ENCODE results near the gene DHFR2.
A peak's percentile ranks its signal among the peaks of the same experiment; 100 is the strongest.
"Not testable (repeated sequence)": the region's sequence is repeated elsewhere in the genome, so short reads cannot be mapped to it uniquely, and the experiment has no call there.

Gene DHFR2

DNA sequence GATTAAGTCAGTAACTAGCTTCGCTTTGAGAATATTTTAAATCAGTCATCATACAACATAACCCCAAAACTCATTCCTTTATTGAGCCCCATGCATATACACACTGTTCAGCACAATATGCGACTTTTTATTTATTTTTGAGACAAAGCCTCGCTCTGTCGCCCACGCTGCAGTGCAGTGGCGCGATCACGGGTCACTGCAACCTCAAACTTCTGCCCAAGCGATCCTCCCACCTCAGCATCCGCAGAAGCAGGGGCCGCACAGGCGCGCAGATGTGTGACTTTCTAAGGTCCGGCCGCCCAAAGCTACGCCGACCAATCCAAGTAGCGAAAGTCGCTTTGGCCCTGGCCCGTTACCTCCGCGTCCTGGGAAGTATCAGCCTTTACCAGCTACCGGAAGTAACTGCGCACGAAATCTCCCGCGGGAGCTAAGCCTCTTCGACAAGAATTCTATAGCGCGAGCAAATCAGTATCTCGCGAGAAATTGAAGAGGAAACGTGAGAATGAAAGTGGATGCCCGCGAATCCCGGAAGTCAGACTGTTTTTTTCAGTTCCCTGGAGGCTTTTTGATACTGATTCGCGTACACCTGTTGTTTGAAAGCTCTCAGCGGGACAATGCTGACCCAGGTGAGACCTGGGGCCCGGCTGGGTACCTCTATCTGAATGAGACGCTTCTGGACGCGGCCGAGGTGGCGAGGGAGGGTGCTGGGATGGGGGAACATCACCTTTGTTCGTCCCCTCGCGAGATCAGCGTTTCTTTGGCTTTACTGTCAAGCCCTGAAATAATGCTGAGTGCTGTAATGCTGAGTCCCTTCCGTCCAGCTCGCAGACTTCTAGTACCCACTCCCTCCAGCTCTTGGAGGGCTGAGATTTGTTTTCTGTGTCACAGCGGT is at the start of gene DHFR2, which contains the start of gene NSUN3:
Gene DHFR2, minus strand, starts transcription at position 404 of the 892 bp plus-strand sequence. CDS start 1,405 bp downstream, outside the sequence.
Gene NSUN3, plus strand, starts transcription at position 549 of the 892 bp plus-strand sequence. Its CDS starts 66 bp downstream, at position 615.
- peak; percentile 51 for DNase-seq (ENCODE audit: low read depth, low spot score)

- DNase-seq (ENCODE audit: low read depth, low spot score): no peak
Measured at GRCh38 chr3:94110854-94111253, 48.1 kb upstream of the DHFR2 start.

- DNase-seq (ENCODE audit: low read depth, low spot score): not testable (repeated sequence)
Measured at GRCh38 chr3:94110232-94110631, 47.5 kb upstream of the DHFR2 start.

DNA sequence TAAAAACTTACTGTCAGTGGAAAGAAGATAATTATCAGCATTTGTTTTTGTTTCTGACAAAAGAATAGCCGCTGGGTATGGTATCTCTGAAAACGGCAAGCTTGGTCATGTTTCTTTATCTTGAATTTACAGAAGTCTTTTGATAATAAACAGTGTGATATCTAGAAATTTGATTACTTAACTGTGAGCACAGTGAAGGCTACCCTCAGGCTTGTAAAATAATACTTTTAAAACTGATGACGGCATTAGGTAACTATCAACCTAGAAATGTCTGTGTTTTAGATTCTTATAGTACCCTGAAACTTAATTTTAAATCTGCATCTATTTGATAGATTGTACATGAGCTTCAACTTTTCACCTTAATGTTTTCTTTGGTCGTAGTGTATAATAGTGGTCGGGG is 43.6 kb upstream of the DHFR2 start:
- DNase-seq (ENCODE audit: low read depth, low spot score): no peak

GRCh38 chr3:94101860-94102259 is 39.1 kb upstream of the DHFR2 start:
- no peak for DNase-seq (ENCODE audit: low read depth, low spot score)

- no peak for DNase-seq (ENCODE audit: low read depth, low spot score)
Measured at GRCh38 chr3:94099311-94099710, 36.6 kb upstream of the DHFR2 start.

GRCh38 chr3:94098452-94098851 is 35.7 kb upstream of the DHFR2 start:
- DNase-seq (ENCODE audit: low read depth, low spot score): no peak

GRCh38 chr3:94095111-94095510 is 32.4 kb upstream of the DHFR2 start:
- no peak for DNase-seq (ENCODE audit: low read depth, low spot score)

- no peak for DNase-seq (ENCODE audit: low read depth, low spot score)
Measured at GRCh38 chr3:94093151-94093550, 30.4 kb upstream of the DHFR2 start.

DNA sequence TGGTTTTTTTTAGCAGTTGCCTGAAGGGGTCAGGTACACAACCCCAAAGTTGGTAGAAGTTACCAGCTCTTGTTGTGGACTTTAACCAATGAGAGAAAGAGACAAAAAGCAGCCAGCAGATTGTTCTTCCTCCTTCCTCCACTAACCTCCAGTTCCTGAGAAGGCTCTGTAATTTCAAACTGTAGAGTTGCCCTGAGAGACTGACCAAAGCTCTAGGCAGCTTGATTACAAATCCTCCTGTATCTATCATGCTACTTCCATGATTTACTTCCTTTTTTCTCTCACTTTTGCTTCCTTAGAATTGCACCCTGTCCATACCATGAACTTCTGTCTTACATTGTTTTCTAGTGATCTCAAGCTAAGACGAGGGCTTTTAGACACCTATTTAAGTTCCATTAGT is 29.4 kb upstream of the DHFR2 start:
- DNase-seq (ENCODE audit: low read depth, low spot score): no peak

- DNase-seq (ENCODE audit: low read depth, low spot score): no peak
Measured at GRCh38 chr3:94089126-94089525, 26.4 kb upstream of the DHFR2 start.

GRCh38 chr3:94083261-94083660 is 20.5 kb upstream of the DHFR2 start:
- DNase-seq (ENCODE audit: low read depth, low spot score): no peak

DNA sequence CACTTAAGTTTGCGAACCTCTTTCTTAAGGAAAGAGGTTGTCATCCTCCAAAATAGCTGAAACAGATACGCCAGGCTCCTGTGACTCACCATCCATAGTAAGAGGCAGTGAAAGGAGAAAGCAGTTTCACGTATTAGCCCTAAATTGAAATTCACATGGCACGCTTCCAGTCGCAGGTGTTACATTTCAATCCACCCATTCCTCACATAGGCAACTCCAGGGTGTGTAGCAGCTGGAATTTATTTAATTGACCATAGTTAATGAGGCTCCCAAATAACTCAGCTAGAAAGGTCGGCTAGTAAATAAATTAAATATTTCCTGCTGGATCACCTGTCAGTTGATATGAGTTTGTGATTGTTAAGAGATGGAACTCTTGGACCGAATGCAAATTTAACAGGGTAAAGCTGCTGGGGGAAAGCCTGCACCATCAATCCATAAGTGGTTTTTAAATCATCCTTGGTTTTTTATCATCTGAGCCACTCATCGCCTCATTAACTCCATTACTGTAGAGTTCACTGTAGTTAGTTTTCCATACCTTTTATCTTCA is 19.7 kb upstream of the DHFR2 start:
- no peak for DNase-seq (ENCODE audit: low read depth, low spot score)

GRCh38 chr3:94081884-94082283 is 19.2 kb upstream of the DHFR2 start:
- DNase-seq (ENCODE audit: low read depth, low spot score): no peak

GRCh38 chr3:94080552-94080951 is 17.8 kb upstream of the DHFR2 start:
- DNase-seq (ENCODE audit: low read depth, low spot score): not testable (repeated sequence)

GRCh38 chr3:94076055-94076454 is 13.3 kb upstream of the DHFR2 start:
- DNase-seq (ENCODE audit: low read depth, low spot score): no peak

DNA sequence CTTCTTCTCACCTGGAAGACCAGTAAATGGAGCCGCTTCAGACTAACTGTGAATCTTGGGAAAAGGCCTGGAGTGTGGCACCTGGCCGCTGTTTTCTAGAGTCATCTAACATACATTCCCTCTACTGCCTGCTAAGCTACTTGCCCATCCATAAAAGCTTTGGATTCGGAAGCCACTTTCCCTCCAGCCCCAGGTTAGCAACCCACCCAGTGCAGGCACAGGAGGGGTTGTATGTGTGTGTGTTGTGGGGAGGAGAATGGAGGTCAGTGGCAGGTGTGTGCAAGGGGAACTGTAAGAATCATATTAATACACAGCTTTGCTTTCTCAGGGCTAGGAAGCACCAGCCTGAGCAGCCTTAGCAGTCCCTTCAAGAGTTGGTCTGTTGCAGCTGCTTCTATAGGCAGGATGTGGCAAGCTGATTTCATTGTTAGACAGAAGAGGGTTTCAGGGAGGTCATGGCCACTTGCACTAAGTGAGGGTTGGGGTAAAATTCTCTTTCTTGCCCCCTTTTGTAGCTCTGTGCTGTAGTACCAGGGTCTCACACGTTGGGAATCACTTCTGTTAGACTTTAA is 9.1 kb upstream of the DHFR2 start:
- no peak for DNase-seq (ENCODE audit: low read depth, low spot score)

- DNase-seq (ENCODE audit: low read depth, low spot score): no peak
Measured at GRCh38 chr3:94070341-94070911, 7.7 kb upstream of the DHFR2 start.

DNA sequence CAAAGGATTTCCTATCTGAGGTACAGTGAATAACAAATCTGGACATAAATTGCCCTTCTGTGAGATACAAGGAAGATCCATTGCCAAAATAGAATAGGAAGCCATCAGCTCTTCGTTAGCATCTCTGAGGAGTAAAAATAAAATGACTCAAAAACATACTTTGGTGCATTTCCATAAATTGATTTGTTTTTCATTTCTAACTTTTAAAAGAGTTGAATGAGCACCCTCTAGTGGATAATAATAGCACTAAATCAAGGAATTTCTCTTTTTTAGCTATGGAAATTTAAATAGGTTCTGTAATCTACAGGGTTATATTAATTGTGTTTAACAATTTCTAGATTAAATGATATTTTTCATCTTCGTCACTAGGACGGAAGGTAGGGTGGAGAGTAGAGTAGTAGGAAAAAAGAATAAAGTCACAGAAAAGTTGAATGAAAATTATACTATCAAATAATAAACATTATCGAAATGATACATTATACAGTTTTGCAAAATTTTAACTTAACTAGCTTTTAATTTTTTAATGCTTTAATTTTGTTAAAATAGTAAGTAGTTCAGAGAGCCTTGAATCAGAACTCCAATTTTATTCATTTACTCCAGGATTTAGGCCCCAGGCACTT is 6.6 kb upstream of the DHFR2 start:
- no peak for DNase-seq (ENCODE audit: low read depth, low spot score)

DNA sequence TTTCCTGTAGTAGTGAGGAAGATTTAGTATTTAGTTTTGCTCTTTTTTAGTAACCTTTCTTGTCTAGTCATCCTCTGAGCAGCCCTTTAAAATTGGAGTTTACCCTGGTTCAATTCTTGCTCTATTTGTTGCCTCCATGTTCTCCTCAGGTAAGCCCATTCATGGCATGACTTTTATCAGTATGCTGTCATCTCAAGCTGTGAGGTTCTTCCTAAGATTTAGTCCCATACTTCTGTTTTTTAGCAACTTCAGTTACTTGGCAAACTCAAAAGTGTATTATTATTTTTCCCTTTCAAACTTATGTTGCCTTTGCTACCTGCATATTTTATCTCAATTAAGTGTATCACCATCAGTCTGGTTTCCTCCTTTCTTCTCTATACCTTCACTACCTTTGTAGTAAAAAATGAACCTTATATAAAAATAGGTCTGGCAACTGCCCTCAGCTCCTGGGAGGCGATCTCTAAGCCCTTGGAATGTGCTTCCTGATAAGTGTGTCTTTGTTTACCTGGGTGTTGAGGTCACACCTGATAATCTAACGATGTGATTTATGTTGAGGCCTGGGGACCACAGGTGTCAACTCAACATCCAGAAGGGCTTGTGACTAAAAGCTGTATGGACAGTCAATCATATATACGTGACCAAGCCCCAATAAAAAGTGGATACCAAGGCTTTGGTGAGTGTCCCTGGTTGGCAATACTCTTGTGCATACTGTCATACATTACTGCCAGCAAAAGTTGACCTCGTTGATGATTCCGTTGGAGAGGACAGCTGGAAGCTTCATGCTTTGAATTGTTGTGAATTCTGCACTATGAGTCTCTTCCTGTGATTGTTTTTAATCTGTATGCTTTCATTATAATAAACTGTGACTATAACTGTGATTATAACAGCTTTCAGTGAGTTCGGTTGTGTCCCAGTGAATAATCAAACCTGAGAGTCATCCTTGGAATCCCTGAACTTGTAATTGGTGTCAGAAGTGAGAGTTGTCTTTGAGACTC is 4.1 kb upstream of the DHFR2 start:
- DNase-seq (ENCODE audit: low read depth, low spot score): no peak

All from activated naive CD8-positive, alpha-beta T cell treated with anti-CD3 and anti-CD28 coated beads, Interleukin-2, amount 50 U/mL, for 16 hours (primary cell).